ENCODE results near the gene USP47.

USP47 gene

GRCh38 chr11:11841723-11842420, at the start of gene USP47:
Gene USP47, plus strand, starts transcription at chr11:11841972. Its CDS starts 214 bp downstream, at chr11:11842186.
- Mint-ChIP-seq H3K4me3 (no peak within 1 kb of the TSS), H3K27me3 (ENCODE audit: low read depth) (no peaks in the 10 kb centered on the region), H3K27ac (no peak within 1 kb of the TSS), H3K4me1 (peaks cover 3% of the 10 kb centered on the region), H3K36me3 (ENCODE audit: low read depth) (no peaks in the 10 kb centered on the region), H3K9me3 (no peaks in the 10 kb centered on the region)
- TF ChIP-seq CTCF (IDR thresholded peaks at IDR 0.05; ENCODE audit: unreplicated experiment in 3 of 3) = peak; percentile 39 to 62 (median 56)

- Mint-ChIP-seq H3K4me1 (no peaks in the 10 kb centered on the region), H3K9me3 (peaks cover under 1% of the 10 kb centered on the region), H3K36me3 (ENCODE audit: low read depth) (no peaks in the 10 kb centered on the region), H3K4me3 (no peak overlapping the region), H3K27ac (no peak overlapping the region), H3K27me3 (ENCODE audit: low read depth) (peaks cover 22% of the 10 kb centered on the region)
- no peak for TF ChIP-seq CTCF (IDR thresholded peaks at IDR 0.05; ENCODE audit: unreplicated experiment in 3 of 3)
Measured at GRCh38 chr11:11793073-11793472, 48.7 kb upstream of the USP47 start.

- peak; percentile 60 to 73 (median 67) for TF ChIP-seq CTCF (IDR thresholded peaks at IDR 0.05; ENCODE audit: unreplicated experiment in 3 of 3)
- no peaks in the 10 kb centered on the region for H3K36me3 Mint-ChIP-seq (ENCODE audit: low read depth)
- H3K27me3 Mint-ChIP-seq (ENCODE audit: low read depth) = peaks cover 17% of the 10 kb centered on the region
- H3K4me1 Mint-ChIP-seq = no peaks in the 10 kb centered on the region
- peaks cover 3% of the 10 kb centered on the region for H3K9me3 Mint-ChIP-seq
- no peak overlapping the region for H3K4me3 Mint-ChIP-seq
- no peak overlapping the region for H3K27ac Mint-ChIP-seq
Measured at GRCh38 chr11:11798586-11799438, 43.0 kb upstream of the USP47 start.

GRCh38 chr11:11805228-11805627, 36.5 kb upstream of the USP47 start:
- H3K4me1 Mint-ChIP-seq = peaks cover 33% of the 10 kb centered on the region

GRCh38 chr11:11806074-11806473, 35.7 kb upstream of the USP47 start:
- Mint-ChIP-seq H3K9me3 (peaks cover 6% of the 10 kb centered on the region), H3K36me3 (ENCODE audit: low read depth) (no peaks in the 10 kb centered on the region), H3K4me1 (peaks cover 38% of the 10 kb centered on the region), H3K27me3 (ENCODE audit: low read depth) (peaks cover 9% of the 10 kb centered on the region), H3K27ac (peak overlapping the region in 1 of 3 experiments; percentile 87), H3K4me3 (no peak overlapping the region)
- TF ChIP-seq CTCF (IDR thresholded peaks at IDR 0.05; ENCODE audit: unreplicated experiment in 3 of 3) = no peak

More at GRCh38 chr11:11805228-11805627, 36.5 kb upstream of the USP47 start:
- H3K27me3 Mint-ChIP-seq (ENCODE audit: low read depth) = peaks cover 9% of the 10 kb centered on the region
- no peaks in the 10 kb centered on the region for H3K36me3 Mint-ChIP-seq (ENCODE audit: low read depth)
- peaks cover 6% of the 10 kb centered on the region for H3K9me3 Mint-ChIP-seq
- no peak overlapping the region for H3K27ac Mint-ChIP-seq
- no peak for TF ChIP-seq CTCF (IDR thresholded peaks at IDR 0.05; ENCODE audit: unreplicated experiment in 3 of 3)
- H3K4me3 Mint-ChIP-seq = no peak overlapping the region
